H1 (cell line): ENCODE results near the gene TLK1. TPM values are rescaled to one million over a fixed set of nuclear protein-coding genes. Genes with fewer than 3 reads are reported as not detected.

ENCODE experiments used
- CTCF ChIA-PET: fragments of 300-600 bp; sonication (Branson Sonifier 250); formaldehyde crosslinking; loops from one replicate; lab custom pipeline; 2021; ENCODE audit not compliant: partially characterized antibody; lab: Charles Lee
- POLR2A ChIA-PET: fragments of 300-600 bp; sonication (Branson Sonifier 250); formaldehyde crosslinking; loops from one replicate; lab custom pipeline; 2021; ENCODE audit warnings: inconsistent platforms; ENCODE audit not compliant: partially characterized antibody; lab: Charles Lee
- DNase-seq, 2 experiments: peaks; one replicate each; pipeline versions ENCODE4 v3.0.0 to v3.0.0-alpha.2; 2010 to 2022; ENCODE audit warnings: low spot score in 2 of 2, low read depth in 1 of 2, mixed read lengths in 1 of 2
- FAIRE-seq: peaks from 2 replicates; lab custom pipeline; 2011; peaks lifted over from hg19 to GRCh38; lab: Jason Lieb, UNC
- H2AFZ ChIP-seq: 2 replicates; pipeline ENCODE4 v1.8.1; 2012; ENCODE audit warnings: low read length, inconsistent platforms
- H2AK5ac ChIP-seq: 2 replicates; pipeline ENCODE4 v1.6.1; 2013; ENCODE audit warnings: low read depth, low read length
- H2BK120ac ChIP-seq: replicated peaks from 2 replicates; pipeline ENCODE3; 2013; ENCODE audit warnings: low read depth, low read length, inconsistent platforms
- H2BK12ac ChIP-seq: 2 replicates; pipeline ENCODE4 v1.6.1; 2013; ENCODE audit warnings: low read depth, low read length
- H2BK15ac ChIP-seq: 2 replicates; pipeline ENCODE4 v1.6.1; 2013; ENCODE audit warnings: low read length
- H2BK20ac ChIP-seq: 2 replicates; pipeline ENCODE4 v1.6.1; 2013; ENCODE audit warnings: low read length
- H2BK5ac ChIP-seq: 2 replicates; pipeline ENCODE4 v1.6.1; 2013; ENCODE audit warnings: low read depth, low read length
- H3K14ac ChIP-seq: 2 replicates; pipeline ENCODE4 v1.6.1; 2013; ENCODE audit warnings: inconsistent platforms; ENCODE audit not compliant: insufficient read length
- H3K18ac ChIP-seq: 2 replicates; pipeline ENCODE4 v1.6.1; 2013; ENCODE audit warnings: low read length; ENCODE audit errors: extremely low read depth
- H3K23ac ChIP-seq: 2 replicates; pipeline ENCODE4 v1.6.1; 2013; ENCODE audit warnings: inconsistent platforms; ENCODE audit not compliant: insufficient read length
- H3K23me2 ChIP-seq: 2 replicates; pipeline ENCODE4 v1.6.1; 2013; ENCODE audit warnings: low read depth, low read length
- H3K27ac ChIP-seq: 2 replicates; pipeline ENCODE4 v1.6.1; 2011; ENCODE audit warnings: low read depth, low read length, inconsistent platforms
- H3K27me3 ChIP-seq, 4 experiments: replicated peaks in 1 of 4; 1 replicate in 1 of 4; 2 replicates in 3 of 4; pipeline versions ENCODE4 v1.6.1 to v1.8.1; 2011 to 2013; ENCODE audit warnings: low read length in 3 of 4, mild to moderate bottlenecking in 3 of 4, inconsistent platforms in 2 of 4, mixed read lengths in 2 of 4, moderate library complexity in 1 of 4; ENCODE audit not compliant: control insufficient read depth in 3 of 4, insufficient read depth in 3 of 4; ENCODE audit errors: extremely low read depth in 1 of 4
- H3K36me3 ChIP-seq, 4 experiments: 2 replicates each; pipeline versions ENCODE4 v1.6.1 to v1.8.1; 2011 to 2013; ENCODE audit warnings: mild to moderate bottlenecking in 4 of 4, low read length in 3 of 4, moderate library complexity in 2 of 4, control low read depth in 1 of 4, inconsistent platforms in 1 of 4; ENCODE audit not compliant: insufficient read depth in 4 of 4, control insufficient read depth in 2 of 4
- H3K4ac ChIP-seq: replicated peaks from 2 replicates; pipeline ENCODE3; 2013; ENCODE audit warnings: low read length, low read depth, mixed read lengths, inconsistent platforms; ENCODE audit not compliant: insufficient read length
- H3K4me1 ChIP-seq, 4 experiments: replicated peaks in 1 of 4; 1 replicate in 1 of 4; 2 replicates in 3 of 4; pipeline versions ENCODE4 v1.6.1 to v1.8.1; 2011 to 2013; ENCODE audit warnings: low read length in 3 of 4, inconsistent platforms in 2 of 4, mixed read lengths in 1 of 4; ENCODE audit not compliant: insufficient read depth in 4 of 4, control insufficient read depth in 3 of 4
- H3K4me2 ChIP-seq, 2 experiments: 2 replicates each; pipeline versions ENCODE4 v1.6.1 to v1.8.1; 2011 to 2013; ENCODE audit warnings: low read depth in 2 of 2, low read length in 2 of 2, control low read depth in 1 of 2, inconsistent platforms in 1 of 2, mild to moderate bottlenecking in 1 of 2; ENCODE audit not compliant: insufficient read depth in 1 of 2
- H3K4me3 ChIP-seq, 4 experiments: fragments of 200-600, 300-600 bp in 1 of 4; sonication (generic), shearing (Covaris generic), sonication (Bioruptor Twin) in 1 of 4; 2 replicates each; pipeline versions ENCODE4 v1.5.1 to v1.8.1; 2011 to 2016; ENCODE audit warnings: low read length in 4 of 4, low read depth in 3 of 4, control low read depth in 2 of 4, inconsistent platforms in 2 of 4, mild to moderate bottlenecking in 2 of 4, mixed read lengths in 1 of 4, moderate library complexity in 1 of 4; ENCODE audit not compliant: insufficient read depth in 2 of 4; ENCODE audit errors: extremely low read depth in 1 of 4
- H3K56ac ChIP-seq: replicated peaks from 2 replicates; pipeline ENCODE3; 2013; ENCODE audit warnings: low read depth, mild to moderate bottlenecking, mixed read lengths, low read length, inconsistent platforms; ENCODE audit not compliant: insufficient read length
- H3K79me1 ChIP-seq: 2 replicates; pipeline ENCODE4 v1.6.1; 2013; ENCODE audit warnings: low read depth, low read length, control low read depth
- H3K79me2 ChIP-seq, 2 experiments: 2 replicates each; pipeline versions ENCODE4 v1.6.1 to v1.8.1; 2012 to 2013; ENCODE audit warnings: low read length in 2 of 2, mild to moderate bottlenecking in 2 of 2, inconsistent platforms in 1 of 2; ENCODE audit not compliant: insufficient read depth in 2 of 2, control insufficient read depth in 1 of 2
- H3K9ac ChIP-seq, 4 experiments: replicated peaks in 1 of 4; 1 replicate in 1 of 4; 2 replicates in 3 of 4; pipeline versions ENCODE4 v1.6.1 to v1.8.1; 2011 to 2013; ENCODE audit warnings: low read depth in 3 of 4, low read length in 3 of 4, control low read depth in 2 of 4, mild to moderate bottlenecking in 2 of 4, moderate library complexity in 2 of 4, inconsistent platforms in 1 of 4; ENCODE audit errors: extremely low read depth in 1 of 4
- H3K9me3 ChIP-seq, 2 experiments: 2 replicates each; pipeline versions ENCODE4 v1.6.1 to v1.8.1; 2012 to 2013; ENCODE audit warnings: mild to moderate bottlenecking in 2 of 2, moderate library complexity in 2 of 2, control low read depth in 1 of 2, inconsistent platforms in 1 of 2, low read depth in 1 of 2, low read length in 1 of 2, mixed read lengths in 1 of 2; ENCODE audit not compliant: insufficient read depth in 2 of 2
- H4K20me1 ChIP-seq, 2 experiments: replicated peaks in 1 of 2; 2 replicates each; pipeline versions ENCODE3 to v1.8.1; 2011 to 2013; ENCODE audit warnings: inconsistent platforms in 2 of 2, low read length in 2 of 2, mild to moderate bottlenecking in 1 of 2; ENCODE audit not compliant: insufficient read depth in 2 of 2, control insufficient read depth in 1 of 2
- H4K5ac ChIP-seq: 2 replicates; pipeline ENCODE4 v1.6.1; 2013; ENCODE audit warnings: low read length, low read depth, mixed read lengths, inconsistent platforms; ENCODE audit not compliant: insufficient read length
- H4K8ac ChIP-seq: 2 replicates; pipeline ENCODE4 v1.8.0; 2013; ENCODE audit warnings: mild to moderate bottlenecking, moderate library complexity, low read length, inconsistent platforms; ENCODE audit not compliant: insufficient read depth; ENCODE audit errors: extremely low read depth
- H4K91ac ChIP-seq: replicated peaks from 2 replicates; pipeline ENCODE3; 2013; ENCODE audit warnings: low read length, mixed read lengths, inconsistent platforms; ENCODE audit not compliant: insufficient read length
- CBX5 ChIP-seq: fragments of 300-800, 300-1000 bp; sonication (generic); IDR thresholded peaks from 2 replicates; pipeline ENCODE4 v1.7.1; 2016; ENCODE audit warnings: antibody characterized with exemption, low read length, low read depth
- CHD1 ChIP-seq: IDR thresholded peaks from 2 replicates; pipeline ENCODE4 v1.6.1; 2012; ENCODE audit warnings: low read depth, low read length, improper control_type of control experiment
- CHD2 ChIP-seq: IDR thresholded peaks from 2 replicates; pipeline ENCODE4 v1.6.1; 2012; ENCODE audit warnings: low read length, improper control_type of control experiment
- GTF2F1 ChIP-seq: IDR thresholded peaks from 2 replicates; pipeline ENCODE4 v1.6.1; 2012; ENCODE audit warnings: low read depth, low read length, improper control_type of control experiment, borderline replicate concordance
- RXRA ChIP-seq: IDR thresholded peaks from 2 replicates; pipeline ENCODE4 v1.6.1; 2011; ENCODE audit warnings: low read depth, mild to moderate bottlenecking, low read length, moderate library complexity; ENCODE audit not compliant: insufficient read depth
- SIN3A ChIP-seq, 2 experiments: IDR thresholded peaks in 1 of 2; conservative IDR thresholded peaks in 1 of 2; 2 replicates each; pipeline ENCODE4 v1.6.1; 2011 to 2012; ENCODE audit warnings: low read length in 2 of 2, improper control_type of control experiment in 1 of 2, low read depth in 1 of 2, mild to moderate bottlenecking in 1 of 2
- SP4 ChIP-seq: IDR thresholded peaks from 2 replicates; pipeline ENCODE4 v1.6.1; 2012; ENCODE audit warnings: low read length, inconsistent platforms
- SRF ChIP-seq: IDR thresholded peaks from 2 replicates; pipeline ENCODE4 v1.6.1; 2011; ENCODE audit warnings: mild to moderate bottlenecking, low read depth, low read length, moderate library complexity
- TBP ChIP-seq: IDR thresholded peaks from 2 replicates; pipeline ENCODE4 v1.6.1; 2011; ENCODE audit warnings: low read depth, low read length, improper control_type of control experiment
- WGBS, 2 experiments: shearing (Covaris generic) in 1 of 2; methylation state at CpG; one replicate each; pipeline versions ENCODE4 v1.1.6 to v1.1.7; 2013 to 2015; ENCODE audit warnings: low lambda C conversion rate in 2 of 2, mixed read lengths in 2 of 2, inconsistent platforms in 1 of 2, low coverage in 1 of 2, missing lambda C conversion rate in 1 of 2; ENCODE audit not compliant: insufficient replicate concordance in 2 of 2, insufficient coverage in 1 of 2, insufficient read length in 1 of 2; ENCODE audit errors: extremely low coverage in 1 of 2, missing lambda C conversion rate in 1 of 2; 5-methylcytosine and 5-hydroxymethylcytosine counted together
- polyA plus RNA-seq, 7 experiments: library from polyadenylated mRNA; depleted of rRNA in 3 of 7; stranded (reverse) in 5 of 7; unstranded in 2 of 7; fragments of >200 nt in 5 of 7; fragments of 200-250 nt in 2 of 7; gene quantifications; 1 replicate in 5 of 7; 2 replicates in 1 of 7; 4 replicates in 1 of 7; pipeline versions ENCODE4 v1.2.1 to v1.2.3, GENCODE V29; 2011 to 2013; ENCODE audit warnings: missing spikeins in 2 of 7, mixed read lengths in 2 of 7
- total RNA-seq: library from RNA; stranded (reverse); fragmentation: NEBNext Ultra II Directional; extraction: Animal tissue kit (Norgen Biotek cat#: 25700); gene quantifications from 2 replicates; pipeline ENCODE4 v1.2.1, GENCODE V29; 2021
- TF ChIP-seq, protein P1 (sequence below): IDR thresholded peaks from 2 replicates; pipeline ENCODE4 v1.6.1; 2012; ENCODE audit warnings: inconsistent platforms

Gene TLK1
- total and polyA plus RNA-seq, 2 of the 8 experiments (the other 6 are each of a cell fraction or from before 2014, with no cell fraction given): 11.2 to 102 TPM

DNA sequence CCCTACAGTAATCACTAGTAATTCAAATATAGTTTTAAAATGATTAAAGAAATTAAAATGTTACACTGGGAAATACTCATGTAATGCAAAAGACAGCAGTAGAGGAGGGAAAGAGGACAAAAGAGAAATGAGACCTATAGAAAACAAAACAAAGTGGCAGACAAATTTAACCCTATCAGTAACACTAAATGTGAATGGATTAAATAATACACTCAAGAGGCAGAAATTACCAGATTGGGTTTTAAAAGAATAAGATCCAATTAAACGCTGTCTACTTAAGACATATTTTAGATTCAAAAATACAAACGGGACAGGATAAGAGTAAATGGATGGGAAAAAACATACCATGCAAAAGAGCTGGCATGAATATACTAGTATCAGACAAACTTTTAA is 17.0 kb downstream of the TLK1 start:
- CTCF ChIA-PET: interaction anchor here (0.6 to 1.4 kb wide), 5 partner anchors 33 to 171 kb away, joined by 3 to 7 read pairs (median 4); no protein-coding TSS in a partner anchor
- Histone ChIP-seq H3K27me3 (no peaks in the 10 kb centered on the region), H2BK20ac (no peak overlapping the region), H3K23ac (no peak overlapping the region), H4K5ac (no peak overlapping the region), H4K20me1 (peaks cover 10 to 14% of the 10 kb centered on the region in 2 experiments), H3K23me2 (no peaks in the 10 kb centered on the region), H3K4ac (no peak overlapping the region), H3K4me3 (no peak overlapping the region), H4K8ac (no peak overlapping the region), H3K4me2 (no peak overlapping the region), H3K27ac (no peak overlapping the region), H2AFZ (no peak overlapping the region), H3K79me1 (peaks cover 2% of the 10 kb centered on the region; the same call in 1 of the 2 replicates), H3K79me2 (peaks cover 39 to 100% of the 10 kb centered on the region in 2 experiments), H3K9ac (no peak overlapping the region), H2BK5ac (no peak overlapping the region), H3K56ac (no peak overlapping the region), H2BK12ac (no peak overlapping the region), H2BK15ac (no peak overlapping the region), H3K9me3 (no peaks in the 10 kb centered on the region), H3K4me1 (peaks cover 3 to 14% (median 8%) of the 10 kb centered on the region in 4 experiments), H2AK5ac (no peak overlapping the region), H3K14ac (no peak overlapping the region), H2BK120ac (no peak overlapping the region), H3K18ac (no peak overlapping the region), H3K36me3 (no peaks in the 10 kb centered on the region), H4K91ac (no peak overlapping the region)
- DNase-seq (no peak), FAIRE-seq (no peak)
- WGBS, 2 experiments: 79% methylated on average over 2 of the region's 2 CpGs; no CpG with 5 or more reads in 1 of the 2 experiments
- POLR2A ChIA-PET: interaction anchor here (0.7 kb wide), 1 partner anchor 56 kb away, joined by 3 read pairs; no protein-coding TSS in a partner anchor
- TF ChIP-seq CBX5 (no peak), CHD1 (no peak), SIN3A (conservative IDR thresholded peaks at IDR 0.05 in 1 of 2, IDR thresholded peaks at IDR 0.05 in 1 of 2; ENCODE audit: low read depth in 1 of 2, low read length in 2 of 2) (no peak), TBP (no peak), SRF (no peak), GTF2F1 (no peak), RXRA (no peak), SP4 (no peak), CHD2 (no peak)
- TF ChIP-seq, protein P1, sequence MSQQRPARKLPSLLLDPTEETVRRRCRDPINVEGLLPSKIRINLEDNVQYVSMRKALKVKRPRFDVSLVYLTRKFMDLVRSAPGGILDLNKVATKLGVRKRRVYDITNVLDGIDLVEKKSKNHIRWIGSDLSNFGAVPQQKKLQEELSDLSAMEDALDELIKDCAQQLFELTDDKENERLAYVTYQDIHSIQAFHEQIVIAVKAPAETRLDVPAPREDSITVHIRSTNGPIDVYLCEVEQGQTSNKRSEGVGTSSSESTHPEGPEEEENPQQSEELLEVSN: no peak
